ENCODE results near the gene SPOCK1.
A peak's percentile ranks its signal among the peaks of the same experiment; 100 is the strongest.

SPOCK1 gene

DNA sequence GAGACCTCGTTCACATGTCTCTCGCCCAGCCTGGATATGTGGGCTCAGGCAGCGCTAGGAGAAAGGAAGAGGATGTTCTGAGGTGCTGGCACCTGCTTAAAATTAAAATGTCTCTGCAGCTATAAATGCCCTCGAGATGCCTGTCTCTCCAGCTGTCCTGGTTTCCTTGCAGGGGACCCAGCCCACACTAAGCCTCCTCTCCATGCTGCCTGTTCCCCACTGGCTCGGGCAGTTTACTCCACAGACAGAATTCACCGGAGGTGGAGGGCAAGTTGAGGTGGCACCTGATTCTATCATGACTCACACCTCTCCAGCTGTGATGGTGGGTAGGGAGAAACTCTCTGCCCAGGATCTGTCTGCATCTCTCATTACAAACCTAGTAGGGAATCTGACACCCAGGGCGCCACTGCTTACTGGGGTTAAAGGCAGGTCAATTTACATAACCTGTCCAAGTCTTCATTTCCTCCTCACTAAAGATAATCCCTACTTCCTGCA lies 420.9 kb downstream of the SPOCK1 start:
- Histone ChIP-seq H3K36me3 (no peaks in the 10 kb centered on the region), H3K27me3 (no peaks in the 10 kb centered on the region), H3K9me3 (no peaks in the 10 kb centered on the region), H3K4me3 (ENCODE audit: low read depth, low read length) (no peak overlapping the region), H3K4me1 (no peaks in the 10 kb centered on the region)
- DNase-seq, result no peak
- TF ChIP-seq, protein P1, sequence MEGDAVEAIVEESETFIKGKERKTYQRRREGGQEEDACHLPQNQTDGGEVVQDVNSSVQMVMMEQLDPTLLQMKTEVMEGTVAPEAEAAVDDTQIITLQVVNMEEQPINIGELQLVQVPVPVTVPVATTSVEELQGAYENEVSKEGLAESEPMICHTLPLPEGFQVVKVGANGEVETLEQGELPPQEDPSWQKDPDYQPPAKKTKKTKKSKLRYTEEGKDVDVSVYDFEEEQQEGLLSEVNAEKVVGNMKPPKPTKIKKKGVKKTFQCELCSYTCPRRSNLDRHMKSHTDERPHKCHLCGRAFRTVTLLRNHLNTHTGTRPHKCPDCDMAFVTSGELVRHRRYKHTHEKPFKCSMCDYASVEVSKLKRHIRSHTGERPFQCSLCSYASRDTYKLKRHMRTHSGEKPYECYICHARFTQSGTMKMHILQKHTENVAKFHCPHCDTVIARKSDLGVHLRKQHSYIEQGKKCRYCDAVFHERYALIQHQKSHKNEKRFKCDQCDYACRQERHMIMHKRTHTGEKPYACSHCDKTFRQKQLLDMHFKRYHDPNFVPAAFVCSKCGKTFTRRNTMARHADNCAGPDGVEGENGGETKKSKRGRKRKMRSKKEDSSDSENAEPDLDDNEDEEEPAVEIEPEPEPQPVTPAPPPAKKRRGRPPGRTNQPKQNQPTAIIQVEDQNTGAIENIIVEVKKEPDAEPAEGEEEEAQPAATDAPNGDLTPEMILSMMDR (IDR thresholded peaks at IDR 0.05; ENCODE audit: low read depth, low read length), result no peak

DNA sequence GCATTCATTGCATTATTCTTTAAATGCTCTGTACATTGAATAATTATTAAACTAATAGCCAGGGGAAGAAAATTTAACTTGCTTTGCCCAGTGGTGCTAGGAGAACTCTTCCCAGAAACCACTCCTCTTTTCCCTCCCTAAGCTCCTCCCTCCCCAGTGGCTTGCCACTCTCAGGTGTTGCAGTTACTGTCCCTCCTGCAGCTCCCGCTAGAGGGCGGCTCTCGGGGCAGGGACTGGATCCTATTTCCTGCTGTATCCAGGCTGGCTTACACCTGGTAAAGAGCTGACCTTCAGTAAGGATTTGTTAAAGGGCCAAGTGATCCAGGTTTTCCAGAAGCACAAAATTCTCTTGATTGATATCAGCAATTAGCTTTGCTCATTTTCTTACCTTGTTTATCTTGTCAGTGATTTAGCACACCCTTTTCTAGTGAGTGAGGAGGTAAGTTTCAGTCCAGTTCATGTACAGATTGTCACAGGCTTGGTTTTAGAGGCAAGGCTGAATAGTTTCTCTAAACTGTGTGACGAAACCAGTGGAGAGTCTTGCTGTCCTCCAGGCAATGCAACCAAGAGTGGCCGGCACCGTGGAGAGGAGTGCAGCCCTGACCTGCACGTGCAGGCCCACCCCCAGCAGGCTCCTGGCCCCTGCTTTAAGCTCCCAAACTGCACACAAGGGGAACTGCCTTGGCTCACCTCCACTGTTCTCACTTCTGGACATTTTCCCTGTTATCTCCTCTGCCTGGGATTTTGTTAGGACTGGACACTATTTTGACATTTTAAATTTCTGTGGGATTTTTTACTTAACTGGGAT lies 423.8 kb downstream of the SPOCK1 start:
- no peaks in the 10 kb centered on the region for H3K9me3 ChIP-seq
- H3K27me3 ChIP-seq, result no peaks in the 10 kb centered on the region
- DNase-seq, result peak; percentile 74
- H3K4me3 ChIP-seq (ENCODE audit: low read depth, low read length), result no peak overlapping the region
- no peaks in the 10 kb centered on the region for H3K36me3 ChIP-seq
- TF ChIP-seq, protein P1 (IDR thresholded peaks at IDR 0.05; ENCODE audit: low read depth, low read length), result peak; percentile 80
- no peaks in the 10 kb centered on the region for H3K4me1 ChIP-seq

- Histone ChIP-seq H3K4me1 (no peaks in the 10 kb centered on the region), H3K9me3 (no peaks in the 10 kb centered on the region), H3K4me3 (ENCODE audit: low read depth, low read length) (no peak overlapping the region), H3K27me3 (no peaks in the 10 kb centered on the region), H3K36me3 (no peaks in the 10 kb centered on the region)
- TF ChIP-seq, protein P1 (IDR thresholded peaks at IDR 0.05; ENCODE audit: low read depth, low read length), result no peak
- DNase-seq, result no peak
Observed at GRCh38 chr5:137073189-137073588, 425.9 kb downstream of the SPOCK1 start.

DNA sequence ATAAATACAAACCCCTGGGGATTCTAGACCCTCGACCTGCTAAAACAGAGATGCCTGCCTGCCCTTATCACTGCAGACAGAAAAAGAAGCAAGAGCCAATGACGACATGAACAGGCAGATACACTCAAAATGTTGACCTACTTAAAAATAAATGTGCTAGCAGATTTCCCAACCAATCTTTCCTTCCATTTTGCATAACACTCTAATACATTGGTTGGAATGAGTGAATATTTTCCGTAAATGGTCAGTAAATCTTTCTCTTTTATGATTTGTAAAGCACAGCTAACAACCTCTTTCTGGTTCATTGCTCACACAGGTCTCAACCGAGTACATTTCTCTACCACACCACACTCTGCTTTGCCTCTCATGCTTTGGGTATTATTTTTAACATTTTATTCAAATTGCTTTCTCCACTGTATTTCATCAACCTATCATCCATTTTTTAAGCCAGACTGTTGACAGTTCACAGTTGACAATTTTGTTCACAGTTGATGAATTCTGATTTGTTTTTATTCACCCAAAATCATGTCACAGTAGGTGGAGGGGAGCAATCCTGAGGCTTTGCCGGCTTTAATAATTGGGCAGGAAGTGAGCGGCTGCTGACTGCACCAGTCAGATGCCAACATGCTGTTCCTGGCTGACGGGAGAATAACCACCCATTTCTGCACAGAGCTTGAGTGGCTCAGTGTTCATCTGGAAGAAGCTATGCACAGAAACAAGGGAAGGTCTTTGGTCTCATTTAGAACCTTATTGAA lies 426.6 kb downstream of the SPOCK1 start:
- TF ChIP-seq, protein P1 (IDR thresholded peaks at IDR 0.05; ENCODE audit: low read depth, low read length), result no peak
- H3K4me3 ChIP-seq (ENCODE audit: low read depth, low read length), result no peak overlapping the region
- H3K4me1 ChIP-seq, result no peaks in the 10 kb centered on the region
- DNase-seq, result no peak
- H3K27me3 ChIP-seq, result no peaks in the 10 kb centered on the region
- no peaks in the 10 kb centered on the region for H3K9me3 ChIP-seq
- no peaks in the 10 kb centered on the region for H3K36me3 ChIP-seq

DNA sequence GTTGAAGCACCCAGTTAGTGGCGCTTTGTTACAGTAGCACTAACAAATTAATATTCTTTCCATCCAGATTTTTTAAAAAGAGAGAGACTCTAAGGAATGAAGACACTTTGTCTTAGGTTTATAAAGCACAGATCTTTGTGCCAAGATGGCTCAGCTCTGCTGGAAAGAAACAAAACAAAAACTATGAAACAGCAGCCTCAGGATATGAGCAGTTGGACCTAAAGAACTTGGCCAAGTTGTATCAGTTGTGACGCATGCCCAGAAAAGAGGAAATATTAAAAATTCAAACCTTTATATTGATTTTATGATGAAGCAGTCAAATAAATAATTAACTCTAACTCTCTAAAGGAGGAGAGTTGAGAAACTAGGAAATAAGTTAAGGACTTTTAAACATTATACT lies 427.2 kb downstream of the SPOCK1 start:
- no peaks in the 10 kb centered on the region for H3K27me3 ChIP-seq
- H3K9me3 ChIP-seq, result no peaks in the 10 kb centered on the region
- no peaks in the 10 kb centered on the region for H3K4me1 ChIP-seq
- TF ChIP-seq, protein P1 (IDR thresholded peaks at IDR 0.05; ENCODE audit: low read depth, low read length), result no peak
- H3K4me3 ChIP-seq (ENCODE audit: low read depth, low read length), result no peak overlapping the region
- H3K36me3 ChIP-seq, result no peaks in the 10 kb centered on the region
- no peak for DNase-seq

DNA sequence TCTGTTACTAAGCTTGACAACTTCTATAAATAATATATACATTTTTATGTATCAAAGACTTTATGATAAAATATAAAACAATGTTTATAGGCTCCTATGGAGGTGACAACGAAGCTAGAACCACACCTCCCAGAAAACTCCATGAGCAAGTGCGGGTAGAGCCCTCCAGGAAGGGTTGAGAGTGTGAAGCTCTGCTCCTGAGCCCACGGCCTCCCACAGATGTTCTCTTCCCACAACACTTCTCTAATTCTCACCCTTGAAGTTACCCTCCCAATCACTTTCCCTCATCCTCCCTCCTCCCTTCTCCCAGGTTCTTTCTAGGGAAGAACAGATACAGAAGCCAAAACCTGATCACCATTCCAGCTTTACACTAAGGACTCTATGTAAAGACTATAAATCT lies 427.6 kb downstream of the SPOCK1 start:
- DNase-seq, result no peak
- TF ChIP-seq, protein P1 (IDR thresholded peaks at IDR 0.05; ENCODE audit: low read depth, low read length), result no peak
- Histone ChIP-seq H3K9me3 (no peaks in the 10 kb centered on the region), H3K4me1 (no peaks in the 10 kb centered on the region), H3K36me3 (no peaks in the 10 kb centered on the region), H3K4me3 (ENCODE audit: low read depth, low read length) (no peak overlapping the region), H3K27me3 (no peaks in the 10 kb centered on the region)

Measured in BE2C (cell line).